MM.1S (cell line): ENCODE results near the gene ANP32B.
"Not testable (repeated sequence)": the region's sequence is repeated elsewhere in the genome, so short reads cannot be mapped to it uniquely, and the experiment has no call there.

Experiments
- DNase-seq: peaks from one replicate; pipeline ENCODE4 v3.0.0-alpha.2; 2015
- H2AFZ ChIP-seq: fragments of 300-600 bp; sonication (generic); 2 replicates; pipeline ENCODE4 v1.6.0; 2016; ENCODE audit warnings: antibody characterized with exemption, low read length
- H3F3A ChIP-seq: fragments of 300-600 bp; sonication (generic); 2 replicates; pipeline ENCODE4 v1.6.1; 2016; ENCODE audit warnings: mild to moderate bottlenecking, antibody characterized with exemption, low read length, moderate library complexity, mixed read lengths; ENCODE audit not compliant: insufficient read depth
- H3K27ac ChIP-seq: fragments of 300-600 bp; sonication (generic); 2 replicates; pipeline ENCODE4 v1.5.1; 2016; ENCODE audit warnings: mild to moderate bottlenecking, low read length
- H3K27me3 ChIP-seq: fragments of 300-600 bp; sonication (generic); replicated peaks from 2 replicates; pipeline ENCODE4 v1.6.0; 2016; ENCODE audit warnings: low read length; ENCODE audit not compliant: insufficient read depth
- H3K36me3 ChIP-seq: fragments of 300-600 bp; sonication (generic); replicated peaks from 2 replicates; pipeline ENCODE4 v1.6.1; 2016; ENCODE audit warnings: mild to moderate bottlenecking, low read length, mixed read lengths; ENCODE audit not compliant: insufficient read depth
- H3K4me1 ChIP-seq: fragments of 300-600 bp; sonication (generic); 2 replicates; pipeline ENCODE4 v1.6.1; 2016; ENCODE audit warnings: low read length, mixed read lengths
- H3K4me2 ChIP-seq: fragments of 300-600 bp; sonication (generic); 2 replicates; pipeline ENCODE4 v1.6.0; 2016; ENCODE audit warnings: low read depth, low read length
- H3K4me3 ChIP-seq: fragments of 300-600 bp; sonication (generic); 2 replicates; pipeline ENCODE4 v1.5.1; 2016; ENCODE audit warnings: low read length, mixed read lengths
- H3K79me2 ChIP-seq: fragments of 300-600 bp; sonication (generic); 2 replicates; pipeline ENCODE4 v1.6.1; 2016; ENCODE audit warnings: mixed run types, low read length, mixed read lengths
- H3K9ac ChIP-seq: fragments of 300-600 bp; sonication (generic); 2 replicates; pipeline ENCODE4 v1.6.1; 2016; ENCODE audit warnings: low read length, mixed read lengths
- H3K9me2 ChIP-seq: fragments of 300-600 bp; sonication (generic); replicated peaks from 2 replicates; pipeline ENCODE4 v1.6.1; 2016; ENCODE audit warnings: mild to moderate bottlenecking, low read length, mixed read lengths; ENCODE audit not compliant: insufficient read depth
- H3K9me3 ChIP-seq: fragments of 300-600 bp; sonication (generic); replicated peaks from 2 replicates; pipeline ENCODE4 v1.6.1; 2016; ENCODE audit warnings: mild to moderate bottlenecking, low read length, mixed read lengths; ENCODE audit not compliant: insufficient read depth
- H4K20me1 ChIP-seq: fragments of 300-600 bp; sonication (generic); 2 replicates; pipeline ENCODE4 v1.6.1; 2016; ENCODE audit warnings: mild to moderate bottlenecking, low read length, moderate library complexity, mixed read lengths; ENCODE audit not compliant: insufficient read depth
- EZH2 ChIP-seq: fragments of 300-600 bp; sonication (generic); optimal IDR thresholded peaks from 2 replicates; pipeline ENCODE3; 2017; ENCODE audit warnings: low read depth, mild to moderate bottlenecking, antibody characterized with exemption, low read length, mixed read lengths
- EZH2phosphoT487 ChIP-seq: fragments of 300-600 bp; sonication (generic); IDR thresholded peaks from 2 replicates; pipeline ENCODE4 v1.6.1; 2018; ENCODE audit warnings: antibody characterized with exemption, low read length
- TF ChIP-seq, protein P1 (sequence below): fragments of 300-600 bp; sonication (generic); IDR thresholded peaks from 2 replicates; pipeline ENCODE4 v1.5.1; 2016; ENCODE audit warnings: antibody characterized with exemption, low read length, mixed read lengths

Gene ANP32B

DNA sequence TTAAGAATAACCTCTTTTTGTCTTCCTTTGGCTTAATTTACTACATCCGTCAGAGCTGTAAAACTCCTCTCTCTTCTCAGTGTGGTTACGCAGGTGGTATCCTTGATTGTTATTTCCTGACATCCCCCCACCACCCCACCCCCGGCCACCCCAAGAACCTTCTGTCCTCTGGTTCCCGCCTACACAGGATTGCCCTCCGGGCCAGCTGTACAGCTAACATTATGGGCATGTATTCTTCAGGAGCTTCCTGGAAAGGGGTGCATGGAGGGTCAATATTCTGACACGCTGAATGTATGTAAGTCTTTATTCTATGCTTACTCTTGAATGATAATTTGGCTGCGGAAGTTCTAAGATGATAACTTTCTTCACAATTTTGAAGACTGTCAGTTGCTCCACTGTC is 13.0 kb upstream of the ANP32B start:
- H4K20me1 ChIP-seq = no peaks in the 10 kb centered on the region
- no peak overlapping the region for H3K9ac ChIP-seq
- H3K36me3 ChIP-seq = no peaks in the 10 kb centered on the region
- H3K9me3 ChIP-seq = no peaks in the 10 kb centered on the region
- no peak overlapping the region for H2AFZ ChIP-seq
- no peaks in the 10 kb centered on the region for H3K79me2 ChIP-seq
- TF ChIP-seq EZH2 (no peak), EZH2phosphoT487 (no peak)
- TF ChIP-seq, protein P1, sequence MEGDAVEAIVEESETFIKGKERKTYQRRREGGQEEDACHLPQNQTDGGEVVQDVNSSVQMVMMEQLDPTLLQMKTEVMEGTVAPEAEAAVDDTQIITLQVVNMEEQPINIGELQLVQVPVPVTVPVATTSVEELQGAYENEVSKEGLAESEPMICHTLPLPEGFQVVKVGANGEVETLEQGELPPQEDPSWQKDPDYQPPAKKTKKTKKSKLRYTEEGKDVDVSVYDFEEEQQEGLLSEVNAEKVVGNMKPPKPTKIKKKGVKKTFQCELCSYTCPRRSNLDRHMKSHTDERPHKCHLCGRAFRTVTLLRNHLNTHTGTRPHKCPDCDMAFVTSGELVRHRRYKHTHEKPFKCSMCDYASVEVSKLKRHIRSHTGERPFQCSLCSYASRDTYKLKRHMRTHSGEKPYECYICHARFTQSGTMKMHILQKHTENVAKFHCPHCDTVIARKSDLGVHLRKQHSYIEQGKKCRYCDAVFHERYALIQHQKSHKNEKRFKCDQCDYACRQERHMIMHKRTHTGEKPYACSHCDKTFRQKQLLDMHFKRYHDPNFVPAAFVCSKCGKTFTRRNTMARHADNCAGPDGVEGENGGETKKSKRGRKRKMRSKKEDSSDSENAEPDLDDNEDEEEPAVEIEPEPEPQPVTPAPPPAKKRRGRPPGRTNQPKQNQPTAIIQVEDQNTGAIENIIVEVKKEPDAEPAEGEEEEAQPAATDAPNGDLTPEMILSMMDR = no peak
- H3K9me2 ChIP-seq = no peaks in the 10 kb centered on the region
- DNase-seq = no peak
- H3K27ac ChIP-seq = no peak overlapping the region
- H3K4me2 ChIP-seq = no peak overlapping the region
- no peaks in the 10 kb centered on the region for H3K27me3 ChIP-seq
- no peaks in the 10 kb centered on the region for H3K4me1 ChIP-seq
- no peak overlapping the region for H3K4me3 ChIP-seq
- no peaks in the 10 kb centered on the region for H3F3A ChIP-seq

DNA sequence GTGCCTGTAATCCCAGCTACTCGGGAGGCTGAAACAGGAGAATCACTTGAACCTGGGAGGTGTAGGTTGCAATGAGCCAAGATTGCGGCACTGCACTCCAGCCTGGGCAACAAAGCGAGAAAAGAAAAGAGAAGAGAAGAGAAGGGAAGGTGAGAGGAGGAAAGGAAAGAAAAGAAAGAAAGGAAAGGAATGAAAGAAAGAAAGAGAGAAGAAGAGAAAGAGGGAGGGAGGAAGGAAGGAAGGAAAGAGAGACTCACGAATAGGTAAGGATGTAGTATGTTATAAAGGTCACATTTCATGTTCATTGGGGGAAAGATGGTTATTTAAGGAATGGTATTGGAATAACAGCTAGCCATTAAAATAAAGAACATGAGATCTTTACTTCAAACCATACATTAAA is 10.4 kb upstream of the ANP32B start:
- no peak overlapping the region for H3K27ac ChIP-seq
- H3K4me2 ChIP-seq = no peak overlapping the region
- H2AFZ ChIP-seq = no peak overlapping the region
- TF ChIP-seq, protein P1 = no peak
- TF ChIP-seq EZH2 = no peak
- no peak for TF ChIP-seq EZH2phosphoT487
- H3K9me3 ChIP-seq = no peaks in the 10 kb centered on the region
- H3K27me3 ChIP-seq = no peaks in the 10 kb centered on the region
- no peak overlapping the region for H3K9ac ChIP-seq
- no peaks in the 10 kb centered on the region for H3K4me1 ChIP-seq
- H3K79me2 ChIP-seq = no peaks in the 10 kb centered on the region
- no peaks in the 10 kb centered on the region for H3F3A ChIP-seq
- H3K36me3 ChIP-seq = no peaks in the 10 kb centered on the region
- H3K9me2 ChIP-seq = no peaks in the 10 kb centered on the region
- no peak for DNase-seq
- H4K20me1 ChIP-seq = no peaks in the 10 kb centered on the region
- no peak overlapping the region for H3K4me3 ChIP-seq

DNA sequence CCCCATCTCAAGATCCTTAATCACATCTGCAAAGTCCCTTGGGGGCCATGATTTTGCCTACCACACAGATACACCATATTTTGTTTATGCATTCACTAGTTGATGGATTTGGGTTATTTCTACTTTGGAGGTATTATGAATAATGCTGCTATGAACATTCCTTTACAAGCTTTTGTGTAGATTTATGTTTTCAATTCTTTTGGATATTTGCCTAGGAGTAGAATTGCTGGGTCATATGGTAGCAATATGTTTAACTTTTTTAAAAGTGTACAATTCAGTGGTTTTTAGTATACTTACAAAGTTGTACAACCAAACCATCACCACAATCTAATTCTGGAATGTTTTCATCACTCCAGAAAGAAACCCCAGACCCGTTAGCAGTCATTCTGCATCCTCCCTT is 7.8 kb upstream of the ANP32B start:
- TF ChIP-seq EZH2 (no peak), EZH2phosphoT487 (no peak)
- TF ChIP-seq, protein P1 = no peak
- Histone ChIP-seq H3K9me2 (no peaks in the 10 kb centered on the region), H4K20me1 (no peaks in the 10 kb centered on the region), H3K9me3 (no peaks in the 10 kb centered on the region), H3K4me2 (no peak overlapping the region), H3K27ac (no peak overlapping the region), H3K27me3 (no peaks in the 10 kb centered on the region), H3K36me3 (no peaks in the 10 kb centered on the region), H2AFZ (no peak overlapping the region), H3K79me2 (no peaks in the 10 kb centered on the region), H3F3A (no peaks in the 10 kb centered on the region), H3K4me1 (no peaks in the 10 kb centered on the region), H3K4me3 (no peak overlapping the region), H3K9ac (no peak overlapping the region)
- no peak for DNase-seq

DNA sequence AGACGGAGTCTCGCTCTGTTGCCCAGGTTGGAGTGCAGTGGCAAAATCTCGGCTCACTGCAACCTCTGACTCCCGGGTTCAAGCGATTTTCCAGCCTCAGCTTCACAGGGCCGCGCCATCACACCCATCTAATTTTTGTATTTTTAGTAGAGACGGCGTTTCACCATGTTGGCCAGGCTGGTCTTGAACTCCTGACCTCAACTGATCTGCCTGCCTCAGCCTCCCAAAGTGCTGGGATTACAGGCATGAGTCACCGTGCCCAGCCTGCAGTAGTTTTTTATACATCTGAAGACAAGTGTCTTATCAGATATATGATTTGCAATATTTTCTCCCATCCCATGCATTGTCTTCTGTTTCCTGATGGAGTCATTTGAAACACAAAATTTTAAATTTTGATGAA is 6.5 kb upstream of the ANP32B start:
- H4K20me1 ChIP-seq, H3K9me3 ChIP-seq, H3K9me2 ChIP-seq, H3K27me3 ChIP-seq, H3K27ac ChIP-seq, H3K4me1 ChIP-seq, H3K9ac ChIP-seq, H3F3A ChIP-seq, H3K4me3 ChIP-seq, H2AFZ ChIP-seq, DNase-seq, H3K79me2 ChIP-seq, H3K36me3 ChIP-seq, H3K4me2 ChIP-seq: not testable (repeated sequence)
